Measurements from ENCODE around the gene PEX11G. TPM values are rescaled to one million over a fixed set of nuclear protein-coding genes. Genes with fewer than 3 reads are reported as not detected.
A peak's percentile ranks its signal among the peaks of the same experiment; 100 is the strongest.

PEX11G gene
- total RNA-seq, 1 donor from 2014 or later, result not detected

DNA sequence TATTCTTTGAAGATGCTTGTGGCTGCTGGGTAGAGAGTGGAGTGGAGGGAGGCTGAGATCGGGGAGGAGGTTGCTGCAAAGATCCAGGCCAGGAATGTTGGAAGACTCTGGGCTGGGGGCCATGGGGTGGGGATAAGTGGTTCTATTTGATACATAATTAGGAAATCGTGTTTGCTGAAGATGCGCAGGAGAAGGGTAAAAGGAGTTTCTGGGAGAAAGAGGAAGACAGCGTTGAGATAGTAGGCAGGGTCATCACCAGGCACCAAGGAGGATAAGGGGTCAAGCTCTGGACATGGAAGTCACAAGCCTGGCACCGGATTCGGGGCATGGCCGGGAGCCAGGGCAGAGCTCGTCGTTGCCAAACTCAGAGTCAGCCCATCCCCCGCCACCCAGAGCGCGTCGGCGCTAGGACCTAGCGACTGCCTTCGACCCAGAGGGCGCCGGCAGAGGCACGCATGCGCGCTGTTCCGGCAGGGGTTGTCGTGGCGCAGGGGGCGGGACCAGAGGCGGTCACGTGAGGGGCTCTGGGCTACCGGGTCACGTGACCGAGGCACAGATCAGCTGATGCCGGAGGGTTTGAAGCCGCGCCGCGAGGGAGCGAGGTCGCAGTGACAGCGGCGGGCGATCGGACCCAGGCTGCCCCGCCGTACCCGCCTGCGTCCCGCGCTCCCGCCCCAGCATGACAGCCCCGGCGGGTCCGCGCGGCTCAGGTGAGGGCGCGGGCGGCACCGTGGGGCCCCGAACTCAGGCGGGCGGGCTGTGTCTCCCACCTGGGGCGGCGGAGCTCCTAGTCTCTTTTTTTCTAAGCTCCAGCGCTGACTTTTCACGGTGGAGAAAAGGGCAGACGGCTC, 33.5 kb upstream of the PEX11G start, which contains the start of gene MCOLN1:
Gene MCOLN1 (plus strand): TSS at position 553 of the 851 bp plus-strand sequence. CDS start 127 bp downstream, at position 680.
- peak; percentile 99 for DNase-seq (ENCODE audit: low spot score)

- DNase-seq (ENCODE audit: low spot score), result no peak
Measured at GRCh38 chr19:7521551-7522071, 32.8 kb upstream of the PEX11G start.

- no peak for DNase-seq (ENCODE audit: low spot score)
Measured at GRCh38 chr19:7520131-7521051, 31.6 kb upstream of the PEX11G start.

DNA sequence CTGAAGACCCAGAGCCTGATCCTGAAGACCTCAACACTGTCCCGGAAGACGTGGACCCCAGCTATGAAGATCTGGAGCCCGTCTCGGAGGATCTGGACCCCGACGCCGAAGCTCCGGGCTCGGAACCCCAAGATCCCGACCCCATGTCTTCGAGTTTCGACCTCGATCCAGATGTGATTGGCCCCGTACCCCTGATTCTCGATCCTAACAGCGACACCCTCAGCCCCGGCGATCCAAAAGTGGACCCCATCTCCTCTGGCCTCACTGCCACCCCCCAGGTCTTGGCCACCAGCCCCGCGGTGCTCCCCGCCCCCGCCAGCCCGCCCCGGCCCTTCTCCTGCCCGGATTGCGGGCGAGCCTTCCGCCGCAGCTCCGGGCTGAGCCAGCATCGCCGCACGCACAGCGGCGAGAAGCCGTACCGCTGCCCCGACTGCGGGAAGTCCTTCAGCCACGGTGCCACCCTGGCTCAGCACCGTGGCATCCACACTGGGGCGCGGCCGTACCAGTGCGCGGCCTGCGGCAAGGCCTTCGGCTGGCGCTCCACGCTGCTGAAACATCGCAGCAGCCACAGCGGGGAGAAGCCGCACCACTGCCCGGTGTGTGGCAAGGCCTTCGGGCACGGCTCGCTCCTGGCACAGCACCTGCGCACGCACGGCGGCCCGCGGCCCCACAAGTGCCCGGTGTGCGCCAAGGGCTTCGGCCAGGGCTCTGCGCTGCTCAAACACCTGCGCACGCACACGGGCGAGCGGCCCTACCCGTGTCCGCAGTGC, 30.7 kb upstream of the PEX11G start:
- DNase-seq (ENCODE audit: low spot score), result no peak

GRCh38 chr19:7516878-7517277, 28.0 kb upstream of the PEX11G start:
- no peak for DNase-seq (ENCODE audit: low spot score)

- no peak for DNase-seq (ENCODE audit: low spot score)
Measured at GRCh38 chr19:7516333-7516732, 27.5 kb upstream of the PEX11G start.

DNA sequence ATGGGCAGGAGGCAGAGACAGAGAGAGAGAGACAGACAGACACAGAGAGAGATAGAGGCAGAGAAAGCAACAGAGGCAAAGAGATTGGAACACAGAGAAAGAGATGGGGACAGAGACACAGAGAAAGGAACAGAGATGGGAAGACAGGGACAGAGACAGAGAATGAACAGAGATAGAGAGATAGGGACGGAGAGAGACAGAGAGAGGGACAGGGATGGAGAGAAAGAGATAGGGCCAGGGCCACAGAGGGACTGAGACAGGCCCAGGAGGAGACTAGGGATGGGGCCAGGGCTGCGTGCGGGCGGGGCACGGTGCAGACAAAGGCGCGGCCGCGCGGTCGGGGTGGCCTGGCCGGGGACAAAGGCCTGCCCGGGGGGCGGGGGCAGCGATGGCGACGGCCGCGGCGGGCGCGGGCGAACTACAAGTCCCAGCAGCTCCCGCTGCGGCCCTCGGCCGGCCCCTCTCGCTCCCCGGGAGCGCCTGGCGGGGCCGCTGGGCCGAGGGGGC, 26.9 kb upstream of the PEX11G start, which contains the start of gene ZNF358:
Gene ZNF358 (plus strand): TSS at position 459 of the 507 bp plus-strand sequence. CDS start 3,140 bp downstream, outside the sequence.
- DNase-seq (ENCODE audit: low spot score), result peak; percentile 70

DNA sequence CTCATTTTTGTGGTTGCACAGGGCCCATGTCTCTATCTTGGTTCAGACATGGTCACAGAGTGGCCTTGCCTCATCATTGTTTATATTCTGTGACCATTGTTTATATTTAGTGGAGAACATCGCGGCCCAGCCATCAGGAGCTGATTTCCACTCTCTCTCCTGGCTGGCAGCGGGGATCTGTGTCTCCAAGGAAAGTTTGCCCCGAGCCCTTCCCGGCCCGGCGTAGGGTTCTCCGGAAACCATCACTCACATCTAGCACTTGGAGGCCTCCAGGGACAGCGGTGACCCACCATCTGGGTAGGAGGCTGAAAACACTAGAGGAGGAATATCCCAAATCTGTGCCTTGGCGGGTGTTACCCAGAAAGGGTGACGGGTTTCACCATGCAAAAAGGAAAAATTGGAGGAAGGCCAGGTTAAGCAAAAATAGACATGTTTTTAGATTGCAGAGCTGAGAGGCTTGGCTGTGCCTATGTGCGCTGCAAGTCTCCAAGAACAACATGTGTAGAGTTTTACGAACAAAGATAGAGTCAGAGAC, 26.3 kb upstream of the PEX11G start:
- DNase-seq (ENCODE audit: low spot score), result peak; percentile 50

DNA sequence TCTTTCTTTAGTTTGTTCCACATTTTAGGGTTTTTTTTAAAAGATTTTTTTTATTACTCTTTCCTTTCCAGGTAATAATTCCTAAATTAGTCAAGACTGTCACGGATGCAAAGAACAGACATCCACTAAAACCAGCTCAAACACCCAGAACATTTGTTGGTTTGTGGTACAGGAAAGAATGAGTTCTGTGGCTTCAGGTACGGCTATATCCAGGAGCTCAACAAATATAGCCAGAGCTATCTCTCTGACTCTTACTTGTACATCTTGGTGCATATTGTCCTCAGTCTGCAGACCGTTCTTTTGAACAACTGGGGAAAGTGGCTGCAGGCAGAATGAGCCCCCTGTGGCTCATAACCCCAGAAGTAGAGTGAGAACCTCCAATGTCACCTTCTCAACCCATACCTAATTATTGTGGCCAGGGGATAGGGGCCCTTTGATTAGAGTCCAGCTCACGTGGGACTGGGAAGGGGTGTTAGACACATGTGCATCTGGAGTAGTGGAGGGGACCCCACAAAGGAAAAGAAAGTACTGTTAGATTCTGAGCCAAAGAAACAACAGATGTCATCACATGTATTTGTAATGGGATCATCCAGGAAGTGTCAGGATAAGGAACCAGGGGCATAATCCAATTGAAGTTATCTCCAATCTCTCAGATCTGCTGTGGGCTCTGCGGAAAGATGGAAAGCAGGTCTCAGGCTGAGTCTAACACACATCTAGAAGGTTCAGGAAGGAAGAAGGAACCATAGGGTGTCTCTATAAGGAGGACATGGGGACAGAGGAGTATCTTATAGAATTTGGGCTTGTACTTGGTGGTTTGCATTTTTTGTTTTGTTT, 25.2 kb upstream of the PEX11G start:
- no peak for DNase-seq (ENCODE audit: low spot score)

DNA sequence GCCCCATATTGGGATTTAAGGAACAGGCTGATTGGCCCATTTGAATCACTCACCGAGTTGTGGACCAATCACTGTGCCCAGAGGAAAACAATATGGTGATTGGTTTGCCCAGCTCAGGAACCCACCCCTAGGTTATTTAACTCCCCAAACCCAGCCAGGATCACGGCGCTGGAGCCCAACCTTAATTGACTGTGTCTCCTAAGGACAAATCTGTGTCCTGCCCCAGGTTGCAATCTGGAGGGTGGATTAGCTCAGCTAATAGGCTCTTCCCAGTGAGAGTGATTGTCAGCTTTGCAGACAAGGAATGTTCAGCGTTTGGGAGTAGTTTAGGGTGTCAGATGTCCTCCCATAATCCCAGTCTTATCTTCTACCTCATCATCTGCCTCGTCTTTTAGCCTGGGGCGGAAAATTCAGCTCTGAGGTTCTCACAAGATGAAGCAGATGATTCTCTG, 23.6 kb upstream of the PEX11G start:
- peak; percentile 56 for DNase-seq (ENCODE audit: low spot score)

DNA sequence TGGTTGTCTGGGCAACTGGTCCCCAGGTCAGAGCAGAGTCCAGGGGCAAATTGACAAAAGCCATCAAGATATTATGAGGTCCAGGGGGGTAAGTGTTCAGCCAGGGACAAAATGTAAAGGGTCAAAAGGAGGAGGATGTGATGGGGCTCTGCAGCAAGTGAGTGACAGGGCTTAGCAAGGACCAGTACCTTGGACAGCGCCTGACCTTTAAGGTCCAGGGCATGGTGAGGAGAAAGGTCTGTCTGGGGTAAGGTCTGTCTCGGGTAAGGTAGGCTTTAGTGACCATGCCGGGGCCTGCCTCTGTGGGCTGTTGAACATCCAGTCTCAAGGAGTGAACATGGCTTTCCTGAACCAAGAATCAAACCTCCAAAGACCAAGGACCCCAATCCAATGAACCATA, 20.8 kb upstream of the PEX11G start:
- DNase-seq (ENCODE audit: low spot score), result no peak

DNA sequence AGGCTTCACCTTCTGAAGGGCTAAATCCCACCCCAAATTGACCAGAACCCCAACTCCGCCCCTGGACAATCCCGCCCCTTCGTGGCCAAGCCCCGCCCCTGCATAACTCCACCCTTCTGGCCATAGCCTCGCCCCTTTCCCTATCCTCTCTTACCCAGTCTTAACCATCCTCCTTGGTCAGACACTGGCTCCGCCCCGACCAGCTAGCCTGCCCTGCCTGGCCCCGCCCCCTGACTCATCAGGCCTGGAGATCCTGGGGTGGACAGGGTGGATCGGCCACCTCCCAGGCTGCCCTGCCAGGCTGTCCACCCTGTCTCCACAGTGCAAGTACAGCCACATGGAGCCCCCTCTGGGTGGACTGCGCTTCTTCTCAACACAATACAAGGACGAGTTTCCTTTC, 19.0 kb upstream of the PEX11G start:
- peak; percentile 52 for DNase-seq (ENCODE audit: low spot score)

- peak; percentile 33 for DNase-seq (ENCODE audit: low spot score)
Measured at GRCh38 chr19:7506385-7507328, 17.8 kb upstream of the PEX11G start.

- DNase-seq (ENCODE audit: low spot score), result no peak
Measured at GRCh38 chr19:7505682-7506384, 17.0 kb upstream of the PEX11G start.

DNA sequence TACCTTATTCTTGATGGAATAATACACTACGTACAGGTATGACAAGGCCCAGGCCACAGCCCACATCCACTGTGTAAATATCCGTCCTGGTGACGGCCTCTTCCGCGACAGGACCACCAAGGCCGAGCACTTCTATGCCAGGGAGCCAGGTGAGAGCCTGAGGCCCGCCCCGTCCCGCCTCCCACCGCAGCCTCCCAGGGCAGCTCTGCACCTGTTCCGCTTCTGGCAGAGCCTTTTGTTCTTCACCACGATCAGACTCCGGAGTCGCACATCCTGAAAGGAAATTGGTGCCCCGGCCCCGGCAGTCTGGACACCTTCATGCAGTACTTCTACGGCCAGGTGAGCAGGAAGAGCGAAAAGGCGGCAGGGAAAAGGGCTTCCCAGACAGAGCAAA, 16.4 kb upstream of the PEX11G start:
- DNase-seq (ENCODE audit: low spot score), result no peak

DNA sequence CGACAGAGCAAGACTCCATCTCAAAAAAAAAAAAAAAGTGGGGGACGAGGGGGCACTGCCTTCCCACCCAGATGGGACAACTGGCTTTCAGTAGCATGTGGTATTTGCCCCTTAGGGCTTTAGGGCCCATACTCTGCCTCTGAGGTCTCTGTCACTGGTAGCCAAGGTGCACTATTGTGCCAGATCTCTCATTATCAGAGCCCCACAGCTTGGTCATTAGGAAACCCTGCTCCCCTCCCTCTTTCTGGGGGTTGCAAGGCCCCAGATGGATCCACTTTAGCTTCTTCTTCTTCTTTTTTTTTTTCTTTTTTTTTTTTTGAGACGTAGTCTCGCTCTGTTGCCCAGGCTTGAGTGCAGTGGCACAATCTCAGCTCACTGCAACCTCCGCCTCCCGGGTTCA, 15.8 kb upstream of the PEX11G start:
- no peak for DNase-seq (ENCODE audit: low spot score)

GRCh38 chr19:7502552-7502951, 13.7 kb upstream of the PEX11G start:
- no peak for DNase-seq (ENCODE audit: low spot score)

Data from umbilical cord (tissue), 2 donors.